ENCODE results near the gene ITGA8.

ITGA8 gene

GRCh38 chr10:15730341-15730740 is 10.6 kb upstream of the ITGA8 start:
- no peak for DNase-seq

- no peak for DNase-seq
Observed at GRCh38 chr10:15729890-15730289, 10.2 kb upstream of the ITGA8 start.

GRCh38 chr10:15726042-15726441 is 6.3 kb upstream of the ITGA8 start:
- DNase-seq: no peak

GRCh38 chr10:15725603-15726002 is 5.9 kb upstream of the ITGA8 start:
- no peak for DNase-seq

- no peak for DNase-seq
Observed at GRCh38 chr10:15724683-15725082, 5.0 kb upstream of the ITGA8 start.

GRCh38 chr10:15723803-15724202 is 4.1 kb upstream of the ITGA8 start:
- no peak for DNase-seq

GRCh38 chr10:15720635-15721287 is 1.0 kb upstream of the ITGA8 start:
- no peak for DNase-seq

GRCh38 chr10:15719049-15719898 is 448 bp downstream of the ITGA8 start:
- no peak for DNase-seq

GRCh38 chr10:15718694-15719048 is 1.1 kb downstream of the ITGA8 start:
- no peak for DNase-seq

GRCh38 chr10:15715619-15716227 is 4.0 kb downstream of the ITGA8 start:
- DNase-seq: no peak

- DNase-seq: no peak
Observed at GRCh38 chr10:15714847-15715246, 4.9 kb downstream of the ITGA8 start.

- DNase-seq: no peak
Observed at GRCh38 chr10:15712883-15713282, 6.8 kb downstream of the ITGA8 start.

GRCh38 chr10:15710455-15710854 is 9.3 kb downstream of the ITGA8 start:
- no peak for DNase-seq

- no peak for DNase-seq
Observed at GRCh38 chr10:15705298-15705697, 14.4 kb downstream of the ITGA8 start.

GRCh38 chr10:15704581-15704968 is 15.1 kb downstream of the ITGA8 start:
- DNase-seq: no peak

GRCh38 chr10:15703944-15704580 is 15.7 kb downstream of the ITGA8 start:
- DNase-seq: no peak

- no peak for DNase-seq
Observed at GRCh38 chr10:15703151-15703880, 16.4 kb downstream of the ITGA8 start.

GRCh38 chr10:15700078-15700674 is 19.5 kb downstream of the ITGA8 start:
- DNase-seq: no peak

- no peak for DNase-seq
Observed at GRCh38 chr10:15695852-15696251, 23.9 kb downstream of the ITGA8 start.

- no peak for DNase-seq
Observed at GRCh38 chr10:15690031-15690430, 29.7 kb downstream of the ITGA8 start.

GRCh38 chr10:15684768-15685167 is 35.0 kb downstream of the ITGA8 start:
- no peak for DNase-seq

- no peak for DNase-seq
Observed at GRCh38 chr10:15681076-15681475, 38.6 kb downstream of the ITGA8 start.

GRCh38 chr10:15678851-15679250 is 40.9 kb downstream of the ITGA8 start:
- no peak for DNase-seq
